ENCODE results near the gene GXYLT2.
A peak's percentile ranks its signal among the peaks of the same experiment; 100 is the strongest.

Gene GXYLT2

GRCh38 chr3:72959336-72959735 lies 71.5 kb downstream of the GXYLT2 start:
- peaks cover 10% of the 10 kb centered on the region for H3K4me1 ChIP-seq (ENCODE audit: control insufficient read depth, insufficient read depth, low read length)
- H3K27me3 ChIP-seq (ENCODE audit: control insufficient read depth, insufficient read depth, low read length) = no peaks in the 10 kb centered on the region
- no peak overlapping the region for H3K27ac ChIP-seq (ENCODE audit: low read depth, low read length)
- H3K9me3 ChIP-seq (ENCODE audit: control insufficient read depth, insufficient read depth, low read depth, low read length) = no peaks in the 10 kb centered on the region
- H3K36me3 ChIP-seq (ENCODE audit: control insufficient read depth, insufficient read depth, low read length) = no peaks in the 10 kb centered on the region
- H3K9ac ChIP-seq (ENCODE audit: low read length) = no peak overlapping the region
- H3K4me3 ChIP-seq (ENCODE audit: low read depth, low read length) = no peak overlapping the region

- Histone ChIP-seq H3K9me3 (ENCODE audit: control insufficient read depth, insufficient read depth, low read depth, low read length) (no peaks in the 10 kb centered on the region), H3K36me3 (ENCODE audit: control insufficient read depth, insufficient read depth, low read length) (no peaks in the 10 kb centered on the region), H3K27me3 (ENCODE audit: control insufficient read depth, insufficient read depth, low read length) (no peaks in the 10 kb centered on the region), H3K9ac (ENCODE audit: low read length) (no peak overlapping the region), H3K4me1 (ENCODE audit: control insufficient read depth, insufficient read depth, low read length) (peaks cover 4% of the 10 kb centered on the region; the same call in 1 of the 2 replicates), H3K27ac (ENCODE audit: low read depth, low read length) (no peak overlapping the region), H3K4me3 (ENCODE audit: low read depth, low read length) (no peak overlapping the region)
Observed at GRCh38 chr3:72960812-72961518, 73.1 kb downstream of the GXYLT2 start.

- no peaks in the 10 kb centered on the region for H3K27me3 ChIP-seq (ENCODE audit: control insufficient read depth, insufficient read depth, low read length)
- no peaks in the 10 kb centered on the region for H3K36me3 ChIP-seq (ENCODE audit: control insufficient read depth, insufficient read depth, low read length)
- H3K9ac ChIP-seq (ENCODE audit: low read length) = no peak overlapping the region
- H3K4me1 ChIP-seq (ENCODE audit: control insufficient read depth, insufficient read depth, low read length) = peaks cover 4% of the 10 kb centered on the region; the same call in 1 of the 2 replicates
- H3K4me3 ChIP-seq (ENCODE audit: low read depth, low read length) = no peak overlapping the region
- H3K27ac ChIP-seq (ENCODE audit: low read depth, low read length) = no peak overlapping the region
- H3K9me3 ChIP-seq (ENCODE audit: control insufficient read depth, insufficient read depth, low read depth, low read length) = no peaks in the 10 kb centered on the region
Observed at GRCh38 chr3:72961752-72962151, 73.9 kb downstream of the GXYLT2 start.

GRCh38 chr3:72962317-72962716 lies 74.5 kb downstream of the GXYLT2 start:
- no peak overlapping the region for H3K27ac ChIP-seq (ENCODE audit: low read depth, low read length)
- no peaks in the 10 kb centered on the region for H3K27me3 ChIP-seq (ENCODE audit: control insufficient read depth, insufficient read depth, low read length)
- no peaks in the 10 kb centered on the region for H3K9me3 ChIP-seq (ENCODE audit: control insufficient read depth, insufficient read depth, low read depth, low read length)
- H3K4me1 ChIP-seq (ENCODE audit: control insufficient read depth, insufficient read depth, low read length) = no peaks in the 10 kb centered on the region; the same call in 1 of the 2 replicates
- no peak overlapping the region for H3K9ac ChIP-seq (ENCODE audit: low read length)
- H3K36me3 ChIP-seq (ENCODE audit: control insufficient read depth, insufficient read depth, low read length) = no peaks in the 10 kb centered on the region
- no peak overlapping the region for H3K4me3 ChIP-seq (ENCODE audit: low read depth, low read length)

GRCh38 chr3:72964633-72965032 lies 76.8 kb downstream of the GXYLT2 start:
- Histone ChIP-seq H3K9ac (ENCODE audit: low read length) (no peak overlapping the region), H3K9me3 (ENCODE audit: control insufficient read depth, insufficient read depth, low read depth, low read length) (no peaks in the 10 kb centered on the region), H3K4me3 (ENCODE audit: low read depth, low read length) (no peak overlapping the region), H3K36me3 (ENCODE audit: control insufficient read depth, insufficient read depth, low read length) (peaks cover 3% of the 10 kb centered on the region; the same call in 1 of the 2 replicates), H3K27me3 (ENCODE audit: control insufficient read depth, insufficient read depth, low read length) (no peaks in the 10 kb centered on the region), H3K27ac (ENCODE audit: low read depth, low read length) (no peak overlapping the region), H3K4me1 (ENCODE audit: control insufficient read depth, insufficient read depth, low read length) (no peaks in the 10 kb centered on the region; the same call in 1 of the 2 replicates)

- Histone ChIP-seq H3K36me3 (ENCODE audit: control insufficient read depth, insufficient read depth, low read length) (peaks cover 3% of the 10 kb centered on the region; the same call in 1 of the 2 replicates), H3K9ac (ENCODE audit: low read length) (no peak overlapping the region), H3K4me1 (ENCODE audit: control insufficient read depth, insufficient read depth, low read length) (peaks cover 5% of the 10 kb centered on the region), H3K4me3 (ENCODE audit: low read depth, low read length) (no peak overlapping the region), H3K27ac (ENCODE audit: low read depth, low read length) (no peak overlapping the region), H3K27me3 (ENCODE audit: control insufficient read depth, insufficient read depth, low read length) (no peaks in the 10 kb centered on the region), H3K9me3 (ENCODE audit: control insufficient read depth, insufficient read depth, low read depth, low read length) (no peaks in the 10 kb centered on the region)
Observed at GRCh38 chr3:72968266-72968664, 80.4 kb downstream of the GXYLT2 start.

- Histone ChIP-seq H3K36me3 (ENCODE audit: control insufficient read depth, insufficient read depth, low read length) (peaks cover 3% of the 10 kb centered on the region; the same call in 1 of the 2 replicates), H3K27me3 (ENCODE audit: control insufficient read depth, insufficient read depth, low read length) (no peaks in the 10 kb centered on the region), H3K4me1 (ENCODE audit: control insufficient read depth, insufficient read depth, low read length) (peaks cover 13% of the 10 kb centered on the region), H3K9me3 (ENCODE audit: control insufficient read depth, insufficient read depth, low read depth, low read length) (no peaks in the 10 kb centered on the region), H3K27ac (ENCODE audit: low read depth, low read length) (no peak overlapping the region), H3K9ac (ENCODE audit: low read length) (no peak overlapping the region), H3K4me3 (ENCODE audit: low read depth, low read length) (no peak overlapping the region)
Observed at GRCh38 chr3:72969766-72970165, 81.9 kb downstream of the GXYLT2 start.

GRCh38 chr3:72970942-72971341 lies 83.1 kb downstream of the GXYLT2 start:
- Histone ChIP-seq H3K9me3 (ENCODE audit: control insufficient read depth, insufficient read depth, low read depth, low read length) (no peaks in the 10 kb centered on the region), H3K9ac (ENCODE audit: low read length) (no peak overlapping the region)

GRCh38 chr3:72972706-72973030 lies 84.8 kb downstream of the GXYLT2 start:
- no peak overlapping the region for H3K27ac ChIP-seq (ENCODE audit: low read depth, low read length)
- H3K9me3 ChIP-seq (ENCODE audit: control insufficient read depth, insufficient read depth, low read depth, low read length) = no peaks in the 10 kb centered on the region
- H3K9ac ChIP-seq (ENCODE audit: low read length) = no peak overlapping the region
- H3K36me3 ChIP-seq (ENCODE audit: control insufficient read depth, insufficient read depth, low read length) = peaks cover 3% of the 10 kb centered on the region; the same call in 1 of the 2 replicates
- no peaks in the 10 kb centered on the region for H3K27me3 ChIP-seq (ENCODE audit: control insufficient read depth, insufficient read depth, low read length)
- H3K4me1 ChIP-seq (ENCODE audit: control insufficient read depth, insufficient read depth, low read length) = peaks cover 17% of the 10 kb centered on the region
- H3K4me3 ChIP-seq (ENCODE audit: low read depth, low read length) = no peak overlapping the region

More at GRCh38 chr3:72970942-72971341, 83.1 kb downstream of the GXYLT2 start:
- Histone ChIP-seq H3K4me3 (ENCODE audit: low read depth, low read length) (no peak overlapping the region), H3K4me1 (ENCODE audit: control insufficient read depth, insufficient read depth, low read length) (peaks cover 17% of the 10 kb centered on the region), H3K36me3 (ENCODE audit: control insufficient read depth, insufficient read depth, low read length) (peaks cover 3% of the 10 kb centered on the region; the same call in 1 of the 2 replicates), H3K27ac (ENCODE audit: low read depth, low read length) (no peak overlapping the region), H3K27me3 (ENCODE audit: control insufficient read depth, insufficient read depth, low read length) (no peaks in the 10 kb centered on the region)

GRCh38 chr3:72973031-72973723 lies 85.3 kb downstream of the GXYLT2 start:
- H3K27ac ChIP-seq (ENCODE audit: low read depth, low read length) = no peak overlapping the region
- H3K4me3 ChIP-seq (ENCODE audit: low read depth, low read length) = no peak overlapping the region
- H3K36me3 ChIP-seq (ENCODE audit: control insufficient read depth, insufficient read depth, low read length) = peaks cover 2% of the 10 kb centered on the region; the same call in 1 of the 2 replicates
- peak overlapping the region; percentile 11 for H3K9ac ChIP-seq (ENCODE audit: low read length)
- H3K27me3 ChIP-seq (ENCODE audit: control insufficient read depth, insufficient read depth, low read length) = no peaks in the 10 kb centered on the region
- H3K4me1 ChIP-seq (ENCODE audit: control insufficient read depth, insufficient read depth, low read length) = peaks cover 17% of the 10 kb centered on the region
- H3K9me3 ChIP-seq (ENCODE audit: control insufficient read depth, insufficient read depth, low read depth, low read length) = no peaks in the 10 kb centered on the region

- H3K36me3 ChIP-seq (ENCODE audit: control insufficient read depth, insufficient read depth, low read length) = no peaks in the 10 kb centered on the region
- no peak overlapping the region for H3K27ac ChIP-seq (ENCODE audit: low read depth, low read length)
- no peak overlapping the region for H3K4me3 ChIP-seq (ENCODE audit: low read depth, low read length)
- peak overlapping the region; percentile 11 for H3K9ac ChIP-seq (ENCODE audit: low read length)
- no peaks in the 10 kb centered on the region for H3K9me3 ChIP-seq (ENCODE audit: control insufficient read depth, insufficient read depth, low read depth, low read length)
- H3K27me3 ChIP-seq (ENCODE audit: control insufficient read depth, insufficient read depth, low read length) = no peaks in the 10 kb centered on the region
- peaks cover 17% of the 10 kb centered on the region for H3K4me1 ChIP-seq (ENCODE audit: control insufficient read depth, insufficient read depth, low read length)
Observed at GRCh38 chr3:72973786-72974185, 85.9 kb downstream of the GXYLT2 start.

Measured in HUES6 (cell line).